Osteocyte (in vitro differentiated cells): Measurements from ENCODE around the gene WNT9A. TPM values are rescaled to one million over a fixed set of nuclear protein-coding genes. Genes with fewer than 3 reads are reported as not detected.
"Not testable (repeated sequence)": the region's sequence is repeated elsewhere in the genome, so short reads cannot be mapped to it uniquely, and the experiment has no call there.

ENCODE experiments used
- DNase-seq: peaks from one replicate; pipeline ENCODE4 v3.0.0; 2021; ENCODE audit warnings: mixed read lengths; ENCODE audit not compliant: unreplicated experiment; ENCODE audit errors: extremely low spot score
- H3K27ac Mint-ChIP-seq: one replicate; pipeline ENCODE4 v1.8.0; 2021; ENCODE audit warnings: mild to moderate bottlenecking, mixed read lengths; ENCODE audit not compliant: unreplicated experiment
- H3K27me3 Mint-ChIP-seq: one replicate; pipeline ENCODE4 v1.8.0; 2021; ENCODE audit warnings: mixed read lengths; ENCODE audit not compliant: unreplicated experiment
- H3K36me3 Mint-ChIP-seq: one replicate; pipeline ENCODE4 v1.8.0; 2021; ENCODE audit warnings: mixed read lengths; ENCODE audit not compliant: unreplicated experiment
- H3K4me1 Mint-ChIP-seq: one replicate; pipeline ENCODE4 v1.8.0; 2021; ENCODE audit warnings: mixed read lengths; ENCODE audit not compliant: unreplicated experiment
- H3K4me3 Mint-ChIP-seq: one replicate; pipeline ENCODE4 v1.8.0; 2021; ENCODE audit warnings: mild to moderate bottlenecking, moderate library complexity, mixed read lengths; ENCODE audit not compliant: unreplicated experiment
- H3K9me3 Mint-ChIP-seq: one replicate; pipeline ENCODE4 v1.8.0; 2021; ENCODE audit warnings: mixed read lengths; ENCODE audit not compliant: unreplicated experiment
- CTCF ChIP-seq: fragments of 200-600 bp; sonication (generic); IDR thresholded peaks from 2 replicates; pipeline ENCODE4 v1.5.0; 2021; ENCODE audit warnings: antibody characterized with exemption, mild to moderate bottlenecking, moderate library complexity
- total RNA-seq: library from RNA; stranded (reverse); gene quantifications from 2 replicates; pipeline ENCODE4 v1.2.1, GENCODE V29; 2021

The WNT9A gene
- total RNA-seq, 1 donor from 2014 or later: 4.9 TPM

- Mint-ChIP-seq H3K27ac (no peak overlapping the region), H3K4me3 (no peak overlapping the region), H3K27me3 (peaks cover 12% of the 10 kb centered on the region), H3K36me3 (peaks cover 3% of the 10 kb centered on the region), H3K9me3 (no peaks in the 10 kb centered on the region), H3K4me1 (peaks cover 54% of the 10 kb centered on the region)
- no peak for TF ChIP-seq CTCF
- no peak for DNase-seq
Measured at GRCh38 chr1:227913396-227913763, 34.4 kb downstream of the WNT9A start.

GRCh38 chr1:227912866-227913265 lies 34.9 kb downstream of the WNT9A start:
- Mint-ChIP-seq H3K4me1 (peaks cover 54% of the 10 kb centered on the region), H3K4me3 (no peak overlapping the region), H3K9me3 (no peaks in the 10 kb centered on the region), H3K36me3 (peaks cover 3% of the 10 kb centered on the region), H3K27ac (no peak overlapping the region), H3K27me3 (peaks cover 12% of the 10 kb centered on the region)
- no peak for TF ChIP-seq CTCF
- no peak for DNase-seq

GRCh38 chr1:227911376-227911775 lies 36.4 kb downstream of the WNT9A start:
- no peak for TF ChIP-seq CTCF
- no peaks in the 10 kb centered on the region for H3K9me3 Mint-ChIP-seq
- no peak overlapping the region for H3K27ac Mint-ChIP-seq
- peaks cover 48% of the 10 kb centered on the region for H3K4me1 Mint-ChIP-seq
- peaks cover 3% of the 10 kb centered on the region for H3K36me3 Mint-ChIP-seq
- DNase-seq: no peak
- peaks cover 12% of the 10 kb centered on the region for H3K27me3 Mint-ChIP-seq
- no peak overlapping the region for H3K4me3 Mint-ChIP-seq

- Mint-ChIP-seq H3K27me3 (peaks cover 12% of the 10 kb centered on the region), H3K4me1 (peaks cover 48% of the 10 kb centered on the region), H3K4me3 (no peak overlapping the region), H3K9me3 (no peaks in the 10 kb centered on the region), H3K27ac (peak overlapping the region; percentile 69), H3K36me3 (peaks cover 3% of the 10 kb centered on the region)
- TF ChIP-seq CTCF: no peak
- DNase-seq: no peak
Measured at GRCh38 chr1:227910511-227911153, 37.1 kb downstream of the WNT9A start.

GRCh38 chr1:227909923-227910328 lies 37.8 kb downstream of the WNT9A start:
- H3K9me3 Mint-ChIP-seq, H3K36me3 Mint-ChIP-seq, H3K4me3 Mint-ChIP-seq, DNase-seq: not testable (repeated sequence)
- Mint-ChIP-seq H3K27me3 (peaks cover 12% of the 10 kb centered on the region), H3K4me1 (peaks cover 47% of the 10 kb centered on the region), H3K27ac (peak overlapping the region; percentile 69)
